ENCODE data around the gene MYO9B.

The MYO9B gene

GRCh38 chr19:17225053-17225452 lies 149.5 kb downstream of the MYO9B start:
- Histone ChIP-seq H3K79me2 (ENCODE audit: insufficient read depth, low read length) (no peaks in the 10 kb centered on the region), H3K9ac (ENCODE audit: low read length) (no peak overlapping the region), H3K4me3 (ENCODE audit: insufficient read depth, low read length, poor library complexity, severe bottlenecking) (no peak overlapping the region), H4K20me1 (ENCODE audit: low read depth, low read length) (no peaks in the 10 kb centered on the region), H3K36me3 (ENCODE audit: low read length) (no peaks in the 10 kb centered on the region), H3K4me2 (ENCODE audit: low read depth, low read length, poor library complexity, severe bottlenecking) (no peak overlapping the region), H3K9me3 (ENCODE audit: insufficient read depth, low read length) (no peaks in the 10 kb centered on the region), H3K9me2 (replicated peaks; ENCODE audit: insufficient read depth, low read length) (no peaks in the 10 kb centered on the region), H3K27ac (ENCODE audit: low read depth, low read length) (no peak overlapping the region), H2AFZ (ENCODE audit: low read depth, low read length, severe bottlenecking) (no peak overlapping the region), H3K27me3 (ENCODE audit: low read length) (no peaks in the 10 kb centered on the region), H3F3A (ENCODE audit: insufficient read depth) (no peaks in the 10 kb centered on the region)
- TF ChIP-seq EZH2phosphoT487 (conservative IDR thresholded peaks at IDR 0.05; ENCODE audit: low read length) (no peak), CTCF (IDR thresholded peaks at IDR 0.05; ENCODE audit: insufficient read depth, low read length, poor library complexity, severe bottlenecking) (no peak)

- no peaks in the 10 kb centered on the region for H3K9me2 ChIP-seq (replicated peaks; ENCODE audit: insufficient read depth, low read length)
- no peaks in the 10 kb centered on the region for H4K20me1 ChIP-seq (ENCODE audit: low read depth, low read length)
- no peaks in the 10 kb centered on the region for H3F3A ChIP-seq (ENCODE audit: insufficient read depth)
- peak within 1 kb of the TSS; percentile 68 for H3K27ac ChIP-seq (ENCODE audit: low read depth, low read length)
- no peaks in the 10 kb centered on the region for H3K27me3 ChIP-seq (ENCODE audit: low read length)
- peak within 1 kb of the TSS; percentile 75 for H3K9ac ChIP-seq (ENCODE audit: low read length)
- no peaks in the 10 kb centered on the region for H3K36me3 ChIP-seq (ENCODE audit: low read length)
- peak within 1 kb of the TSS; percentile 82 for H3K4me2 ChIP-seq (ENCODE audit: low read depth, low read length, poor library complexity, severe bottlenecking)
- no peaks in the 10 kb centered on the region for H3K79me2 ChIP-seq (ENCODE audit: insufficient read depth, low read length)
- TF ChIP-seq EZH2phosphoT487 (conservative IDR thresholded peaks at IDR 0.05; ENCODE audit: low read length) (no peak), CTCF (IDR thresholded peaks at IDR 0.05; ENCODE audit: insufficient read depth, low read length, poor library complexity, severe bottlenecking) (no peak)
- H2AFZ ChIP-seq (ENCODE audit: low read depth, low read length, severe bottlenecking): peak within 1 kb of the TSS; percentile 77
- no peaks in the 10 kb centered on the region for H3K9me3 ChIP-seq (ENCODE audit: insufficient read depth, low read length)
- H3K4me3 ChIP-seq (ENCODE audit: insufficient read depth, low read length, poor library complexity, severe bottlenecking): peak within 1 kb of the TSS; percentile 65
Observed at GRCh38 chr19:17226002-17226933, 150.7 kb downstream of the MYO9B start, which contains the start of gene OCEL1. Gene OCEL1 (plus strand): TSS chr19:17226226. CDS start chr19:17226248, 22 bp downstream.

- Histone ChIP-seq H3K79me2 (ENCODE audit: insufficient read depth, low read length) (no peaks in the 10 kb centered on the region), H3K9ac (ENCODE audit: low read length) (no peak overlapping the region), H3K27me3 (ENCODE audit: low read length) (no peaks in the 10 kb centered on the region), H3K4me2 (ENCODE audit: low read depth, low read length, poor library complexity, severe bottlenecking) (peak overlapping the region; percentile 82), H3K4me3 (ENCODE audit: insufficient read depth, low read length, poor library complexity, severe bottlenecking) (no peak overlapping the region), H2AFZ (ENCODE audit: low read depth, low read length, severe bottlenecking) (no peak overlapping the region), H3K9me2 (replicated peaks; ENCODE audit: insufficient read depth, low read length) (no peaks in the 10 kb centered on the region), H3K9me3 (ENCODE audit: insufficient read depth, low read length) (no peaks in the 10 kb centered on the region), H3K27ac (ENCODE audit: low read depth, low read length) (no peak overlapping the region), H3F3A (ENCODE audit: insufficient read depth) (no peaks in the 10 kb centered on the region), H3K36me3 (ENCODE audit: low read length) (no peaks in the 10 kb centered on the region), H4K20me1 (ENCODE audit: low read depth, low read length) (no peaks in the 10 kb centered on the region)
- TF ChIP-seq CTCF (IDR thresholded peaks at IDR 0.05; ENCODE audit: insufficient read depth, low read length, poor library complexity, severe bottlenecking) (no peak), EZH2phosphoT487 (conservative IDR thresholded peaks at IDR 0.05; ENCODE audit: low read length) (no peak)
Observed at GRCh38 chr19:17227798-17228367, 152.3 kb downstream of the MYO9B start.
